ENCODE data around the gene CCDC15. TPM values are rescaled to one million over a fixed set of nuclear protein-coding genes. Genes with fewer than 3 reads are reported as not detected.

The CCDC15 gene, protein sequence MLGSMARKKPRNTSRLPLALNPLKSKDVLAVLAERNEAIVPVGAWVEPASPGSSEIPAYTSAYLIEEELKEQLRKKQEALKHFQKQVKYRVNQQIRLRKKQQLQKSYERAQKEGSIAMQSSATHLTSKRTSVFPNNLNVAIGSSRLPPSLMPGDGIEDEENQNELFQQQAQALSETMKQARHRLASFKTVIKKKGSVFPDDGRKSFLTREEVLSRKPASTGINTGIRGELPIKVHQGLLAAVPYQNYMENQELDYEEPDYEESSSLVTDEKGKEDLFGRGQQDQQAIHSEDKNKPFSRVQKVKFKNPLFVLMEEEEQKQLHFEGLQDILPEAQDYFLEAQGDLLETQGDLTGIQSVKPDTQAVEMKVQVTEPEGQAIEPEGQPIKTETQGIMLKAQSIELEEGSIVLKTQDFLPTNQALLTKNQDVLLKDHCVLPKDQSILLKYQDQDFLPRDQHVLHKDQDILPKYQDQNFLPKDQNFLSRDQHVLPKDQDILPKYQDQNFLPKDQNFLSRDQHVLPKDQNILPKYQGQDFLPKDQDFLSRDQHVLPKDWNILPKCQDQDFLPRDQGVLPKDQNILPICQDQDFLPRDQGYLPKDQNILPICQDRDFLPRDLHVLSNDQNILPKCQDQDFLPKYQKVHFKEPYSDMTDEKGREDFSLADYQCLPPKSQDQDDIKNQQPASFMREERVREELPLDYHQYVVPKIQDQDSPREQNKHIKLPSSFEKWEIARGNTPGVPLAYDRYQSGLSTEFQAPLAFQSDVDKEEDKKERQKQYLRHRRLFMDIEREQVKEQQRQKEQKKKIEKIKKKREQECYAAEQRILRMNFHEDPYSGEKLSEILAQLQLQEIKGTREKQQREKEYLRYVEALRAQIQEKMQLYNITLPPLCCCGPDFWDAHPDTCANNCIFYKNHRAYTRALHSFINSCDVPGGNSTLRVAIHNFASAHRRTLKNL
- polyA plus RNA-seq = 0.10 and 1.0 TPM in 2 replicates

GRCh38 chr11:124953753-124954589 lies at the start of gene CCDC15:
Gene CCDC15, plus strand, starts transcription at chr11:124954202. Its CDS starts 531 bp downstream, at chr11:124954733.

DNA sequence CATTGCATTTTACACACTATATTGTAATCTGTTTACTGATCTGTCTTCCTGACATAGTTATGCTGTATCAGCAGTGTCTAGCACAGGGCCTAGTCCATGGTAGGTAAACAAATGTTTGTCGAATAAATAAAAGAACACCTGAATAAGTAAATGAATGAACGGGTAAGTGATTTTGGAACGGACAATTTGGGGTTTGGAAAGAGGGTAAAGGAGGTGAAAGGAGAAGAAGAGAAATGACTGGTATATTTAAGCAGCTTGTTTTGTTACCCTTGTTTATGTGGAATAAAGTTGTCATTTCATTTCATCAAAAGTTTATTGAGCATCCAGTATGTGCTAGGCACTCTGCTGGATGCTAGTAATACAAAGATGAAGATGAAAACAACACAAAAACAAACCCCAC lies 35.1 kb upstream of the CCDC15 start, which contains the start of gene HEPN1:
TSS of gene HEPN1 (plus strand) at position 301 of the 400 bp plus-strand sequence.

GRCh38 chr11:124935548-124936514 lies 18.2 kb upstream of the CCDC15 start, which contains the start of gene HEPACAM:
Gene HEPACAM, minus strand, starts transcription at chr11:124936047. Its CDS starts 41 bp downstream, at chr11:124936006.

DNA sequence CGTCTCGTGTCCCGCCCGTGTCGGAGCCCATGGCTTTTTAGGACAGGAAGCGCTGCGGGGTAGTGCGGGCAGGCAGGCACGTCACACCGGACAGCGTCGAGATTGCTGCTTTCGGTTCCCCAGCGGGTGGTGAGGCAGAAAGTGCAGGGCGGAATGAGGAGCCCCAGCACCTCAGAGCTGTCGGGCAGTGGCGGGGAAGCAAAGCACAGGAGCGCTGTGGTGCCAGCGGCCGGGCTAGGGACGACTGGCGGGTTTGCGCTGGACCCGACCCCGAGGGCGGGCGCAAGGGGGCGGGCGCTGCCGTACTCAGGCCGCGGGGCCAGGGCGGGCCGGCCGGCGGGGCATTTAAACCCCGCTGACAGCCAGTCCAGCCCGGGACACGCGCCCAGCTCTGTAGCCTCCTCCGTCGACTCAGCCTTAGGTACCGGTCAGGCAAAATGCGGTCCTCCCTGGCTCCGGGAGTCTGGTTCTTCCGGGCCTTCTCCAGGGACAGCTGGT lies 109.0 kb downstream of the CCDC15 start, which contains the start of gene SLC37A2:
TSS of gene SLC37A2 (plus strand) at position 375 of the 498 bp plus-strand sequence. CDS start at position 438, 63 bp downstream.

Other genes with a start within 250 kb of the CCDC15 start
- gene NRGN, start 214.3 kb upstream of the CCDC15 start, polyA plus RNA-seq = 0.62 and 10.0 TPM in 2 replicates
- not detected in 2 replicates for gene VSIG2, start 201.9 kb upstream of the CCDC15 start, polyA plus RNA-seq
- gene ESAM, start 191.9 kb upstream of the CCDC15 start, polyA plus RNA-seq = 0.48 TPM in 1 of 2 replicates, not detected in the other
- gene MSANTD2, start 153.8 kb upstream of the CCDC15 start, polyA plus RNA-seq = 3.1 and 5.2 TPM in 2 replicates
- 0.97 and 1.2 TPM in 2 replicates for gene ROBO3, start 88.8 kb upstream of the CCDC15 start, polyA plus RNA-seq
- not detected in 2 replicates for gene ROBO4, start 56.3 kb upstream of the CCDC15 start, polyA plus RNA-seq
- gene HEPN1, start 35.0 kb upstream of the CCDC15 start, polyA plus RNA-seq = 2.5 TPM in 1 of 2 replicates, not detected in the other
- gene HEPACAM, start 18.2 kb upstream of the CCDC15 start, polyA plus RNA-seq = 9.0 and 13.6 TPM in 2 replicates
- gene SLC37A2, start 109.1 kb downstream of the CCDC15 start, polyA plus RNA-seq = not detected in 2 replicates
- 11.5 and 11.7 TPM in 2 replicates for gene TMEM218, start 157.4 kb downstream of the CCDC15 start, polyA plus RNA-seq
- gene PKNOX2, start 210.5 kb downstream of the CCDC15 start, polyA plus RNA-seq = 0.36 and 2.1 TPM in 2 replicates